GM19099 (cell line): ENCODE measurements around the gene TRIM6.

ENCODE experiments used
- POLR2A ChIP-seq: IDR thresholded peaks from 3 replicates; pipeline ENCODE4 v1.6.1; 2011; ENCODE audit warnings: low read depth; ENCODE audit not compliant: insufficient read length; ENCODE audit errors: extremely low read depth

TRIM6 gene

GRCh38 chr11:5592615-5593014 lies 3.8 kb upstream of the TRIM6 start:
- no peak for TF ChIP-seq POLR2A

- no peak for TF ChIP-seq POLR2A
Observed at GRCh38 chr11:5593146-5593545, 3.3 kb upstream of the TRIM6 start.

- no peak for TF ChIP-seq POLR2A
Observed at GRCh38 chr11:5597953-5598352, 1.5 kb downstream of the TRIM6 start.

GRCh38 chr11:5600374-5600851 lies 4.0 kb downstream of the TRIM6 start:
- TF ChIP-seq POLR2A = no peak

GRCh38 chr11:5603326-5603725 lies 6.9 kb downstream of the TRIM6 start:
- no peak for TF ChIP-seq POLR2A

GRCh38 chr11:5604896-5605295 lies 8.5 kb downstream of the TRIM6 start:
- no peak for TF ChIP-seq POLR2A

- no peak for TF ChIP-seq POLR2A
Observed at GRCh38 chr11:5605849-5606248, 9.4 kb downstream of the TRIM6 start.

GRCh38 chr11:5608808-5609207 lies 12.4 kb downstream of the TRIM6 start:
- TF ChIP-seq POLR2A = no peak

GRCh38 chr11:5610446-5610845 lies 14.0 kb downstream of the TRIM6 start:
- no peak for TF ChIP-seq POLR2A

- TF ChIP-seq POLR2A = no peak
Observed at GRCh38 chr11:5611627-5612026, 15.2 kb downstream of the TRIM6 start.

GRCh38 chr11:5618807-5619206 lies 22.4 kb downstream of the TRIM6 start:
- no peak for TF ChIP-seq POLR2A

GRCh38 chr11:5620651-5621521 lies 24.4 kb downstream of the TRIM6 start:
- no peak for TF ChIP-seq POLR2A

GRCh38 chr11:5621580-5621979 lies 25.1 kb downstream of the TRIM6 start:
- no peak for TF ChIP-seq POLR2A

- no peak for TF ChIP-seq POLR2A
Observed at GRCh38 chr11:5622802-5623201, 26.4 kb downstream of the TRIM6 start.

GRCh38 chr11:5624489-5625279 lies 28.2 kb downstream of the TRIM6 start, which contains the start of gene TRIM34:
Gene TRIM34, plus strand, starts transcription at chr11:5625001. Its CDS starts 7,331 bp downstream, at chr11:5632332.
- TF ChIP-seq POLR2A = peak; percentile 87

- no peak for TF ChIP-seq POLR2A
Observed at GRCh38 chr11:5625281-5625680, 28.8 kb downstream of the TRIM6 start.
